Liver (tissue), 9 donors: ENCODE data around the gene LRMDA. TPM values are rescaled to one million over a fixed set of nuclear protein-coding genes. Genes with fewer than 3 reads are reported as not detected.

Experiments
- DNase-seq: peaks from one replicate; pipeline ENCODE4 v3.0.0-alpha.2; 2017; ENCODE audit warnings: low spot score
- H3K27ac ChIP-seq, 2 donors: one replicate each; pipeline ENCODE4 v1.7.0; 2013; ENCODE audit warnings: inconsistent platforms in 2 of 2, low read length in 2 of 2, control low read depth in 1 of 2, low read depth in 1 of 2, mild to moderate bottlenecking in 1 of 2
- H3K27me3 ChIP-seq, 4 donors: one replicate each; pipeline versions ENCODE4 v1.6.1 to v1.7.0; 2013; ENCODE audit warnings: low read length in 3 of 4, inconsistent platforms in 1 of 4, mild to moderate bottlenecking in 1 of 4, moderate library complexity in 1 of 4; ENCODE audit not compliant: control insufficient read depth in 4 of 4, insufficient read depth in 4 of 4
- H3K36me3 ChIP-seq, 4 donors: one replicate each; pipeline versions ENCODE4 v1.6.1 to v1.7.0; 2013; ENCODE audit warnings: low read length in 3 of 4, mild to moderate bottlenecking in 3 of 4, low read depth in 1 of 4, moderate library complexity in 1 of 4; ENCODE audit not compliant: control insufficient read depth in 4 of 4, insufficient read depth in 3 of 4
- H3K4me1 ChIP-seq, 4 donors: one replicate each; pipeline versions ENCODE4 v1.6.1 to v1.7.0; 2013; ENCODE audit warnings: low read length in 3 of 4, mild to moderate bottlenecking in 3 of 4, moderate library complexity in 1 of 4; ENCODE audit not compliant: control insufficient read depth in 4 of 4, insufficient read depth in 4 of 4
- H3K4me3 ChIP-seq, 3 donors: one replicate each; pipeline versions ENCODE4 v1.6.1 to v1.7.0; 2013; ENCODE audit warnings: low read length in 3 of 3, control low read depth in 1 of 3, low read depth in 1 of 3, mild to moderate bottlenecking in 1 of 3
- H3K9ac ChIP-seq, 2 donors: one replicate each; pipeline ENCODE4 v1.7.0; 2013; ENCODE audit warnings: low read length in 2 of 2, mild to moderate bottlenecking in 2 of 2, moderate library complexity in 2 of 2, control low read depth in 1 of 2, low read depth in 1 of 2
- H3K9me3 ChIP-seq, 4 donors: one replicate each; pipeline versions ENCODE4 v1.6.1 to v1.7.0; 2013; ENCODE audit warnings: low read length in 3 of 4; ENCODE audit not compliant: control insufficient read depth in 4 of 4
- EGR1 ChIP-seq, 2 donors: IDR thresholded peaks; 2 replicates each; pipeline ENCODE4 v1.6.1; 2016 to 2018; ENCODE audit warnings: antibody characterized with exemption in 2 of 2, low read depth in 2 of 2
- GABPA ChIP-seq, 2 donors: IDR thresholded peaks in 1 of 2; conservative IDR thresholded peaks in 1 of 2; 2 replicates each; pipeline ENCODE4 v1.6.1; 2016; ENCODE audit warnings: antibody characterized with exemption in 2 of 2, mild to moderate bottlenecking in 1 of 2, moderate library complexity in 1 of 2
- HNF4A ChIP-seq, 2 donors: conservative IDR thresholded peaks; 2 replicates each; pipeline ENCODE4 v1.6.1; 2016; ENCODE audit warnings: antibody characterized with exemption in 2 of 2, mild to moderate bottlenecking in 2 of 2
- HNF4G ChIP-seq: IDR thresholded peaks from 2 replicates; pipeline ENCODE4 v1.6.1; 2016; ENCODE audit warnings: antibody characterized with exemption
- JUND ChIP-seq, 2 donors: IDR thresholded peaks; 2 replicates each; pipeline ENCODE4 v1.6.1; 2016; ENCODE audit warnings: antibody characterized with exemption in 2 of 2
- NR2F2 ChIP-seq: IDR thresholded peaks from 2 replicates; pipeline ENCODE4 v1.6.1; 2016; ENCODE audit warnings: antibody characterized with exemption
- RAD21 ChIP-seq, 2 donors: IDR thresholded peaks; 2 replicates each; pipeline ENCODE4 v1.6.1; 2016; ENCODE audit warnings: antibody characterized with exemption in 2 of 2, mild to moderate bottlenecking in 2 of 2
- RXRA ChIP-seq, 2 donors: IDR thresholded peaks; 2 replicates each; pipeline ENCODE4 v1.6.1; 2017 to 2018; ENCODE audit warnings: antibody characterized with exemption in 2 of 2, mild to moderate bottlenecking in 1 of 2
- SP1 ChIP-seq: IDR thresholded peaks from 2 replicates; pipeline ENCODE4 v1.6.1; 2018; ENCODE audit warnings: antibody characterized with exemption, mild to moderate bottlenecking
- TAF1 ChIP-seq: conservative IDR thresholded peaks from 2 replicates; pipeline ENCODE4 v1.6.1; 2016; ENCODE audit warnings: antibody characterized with exemption, mild to moderate bottlenecking
- YY1 ChIP-seq: IDR thresholded peaks from 2 replicates; pipeline ENCODE4 v1.6.1; 2016; ENCODE audit warnings: antibody characterized with exemption, mild to moderate bottlenecking
- WGBS: extraction: QIAGEN DNeasy Blood & Tissue Kit; methylation state at CpG from one replicate; pipeline ENCODE4 v1.1.7; 2013; 5-methylcytosine and 5-hydroxymethylcytosine counted together
- polyA plus RNA-seq, 2 donors: library from polyadenylated mRNA; stranded (reverse) in 1 of 2; unstranded in 1 of 2; fragments of 200-250 nt in 1 of 2; fragments of >200 nt in 1 of 2; fragmentation: Nextera tagmentation in 1 of 2; extraction: Ambion mirVana in 1 of 2; gene quantifications; one replicate each; pipeline versions ENCODE4 v1.2.1 to v1.2.3, GENCODE V29; 2013 to 2015
- total RNA-seq, 2 donors: library from RNA; depleted of rRNA; stranded (reverse); fragments of >200 nt; gene quantifications; one replicate each; pipeline ENCODE4 v1.2.3, GENCODE V29; 2014
- TF ChIP-seq, protein P1 (sequence below): IDR thresholded peaks from 2 replicates; pipeline ENCODE4 v1.6.1; 2016; ENCODE audit warnings: antibody characterized with exemption
- TF ChIP-seq, protein P2 (sequence below): fragments of 150-350 bp; IDR thresholded peaks from 2 replicates; pipeline ENCODE4 v1.5.1; 2017; ENCODE audit warnings: improper control_type of control experiment, low read depth, low read length; ENCODE audit not compliant: missing input control
- TF ChIP-seq, protein P3 (sequence below): IDR thresholded peaks from 2 replicates; pipeline ENCODE4 v1.6.1; 2016; ENCODE audit warnings: antibody characterized with exemption, mild to moderate bottlenecking
- donor health status: healthy.
- donor health status: healthy.
- donor health status: healthy.
- donor health status: healthy.
- donor health status: healthy.

Gene LRMDA
- total and polyA plus RNA-seq, 4 donors: 7.9 to 15.8 (median 11.3) TPM

DNA sequence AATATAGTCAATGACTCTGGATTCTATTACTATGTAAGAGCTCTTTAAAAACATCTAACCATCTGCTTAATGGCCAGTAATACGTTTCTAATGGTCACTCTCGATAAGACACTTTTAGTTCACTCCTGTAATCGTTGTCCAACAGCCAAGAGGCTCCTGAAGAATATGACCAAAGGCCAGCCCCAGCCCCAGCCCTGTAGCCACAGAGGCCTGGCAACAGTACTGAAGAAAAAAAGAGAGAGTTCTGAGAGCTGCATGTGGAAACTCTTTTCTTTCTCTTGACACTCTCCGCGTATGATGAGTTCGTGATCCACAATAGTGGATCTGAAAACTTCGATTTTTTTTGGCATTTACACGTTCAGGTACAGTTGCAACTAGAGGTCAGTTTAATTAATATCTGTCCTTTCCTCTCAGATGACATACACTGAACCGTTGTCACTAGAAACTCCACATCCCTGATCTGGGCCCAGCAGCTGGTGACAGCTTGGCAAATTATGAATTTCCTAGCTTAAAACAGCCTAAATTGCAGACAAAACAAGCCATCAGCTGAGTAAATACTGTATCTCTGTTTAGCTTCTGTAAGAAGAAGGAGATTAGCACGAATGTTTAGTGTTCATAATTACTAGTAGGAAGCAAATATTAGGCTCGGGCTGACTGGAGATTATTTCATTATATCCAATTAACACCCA, 456.7 kb downstream of the LRMDA start:
- no peaks in the 10 kb centered on the region for H3K4me1 ChIP-seq
- DNase-seq: no peak
- no peaks in the 10 kb centered on the region for H3K9me3 ChIP-seq
- no peaks in the 10 kb centered on the region for H3K27me3 ChIP-seq
- no peak overlapping the region for H3K27ac ChIP-seq
- no peak overlapping the region for H3K9ac ChIP-seq
- no peak for TF ChIP-seq HNF4G
- TF ChIP-seq TAF1: no peak
- TF ChIP-seq, protein P1, sequence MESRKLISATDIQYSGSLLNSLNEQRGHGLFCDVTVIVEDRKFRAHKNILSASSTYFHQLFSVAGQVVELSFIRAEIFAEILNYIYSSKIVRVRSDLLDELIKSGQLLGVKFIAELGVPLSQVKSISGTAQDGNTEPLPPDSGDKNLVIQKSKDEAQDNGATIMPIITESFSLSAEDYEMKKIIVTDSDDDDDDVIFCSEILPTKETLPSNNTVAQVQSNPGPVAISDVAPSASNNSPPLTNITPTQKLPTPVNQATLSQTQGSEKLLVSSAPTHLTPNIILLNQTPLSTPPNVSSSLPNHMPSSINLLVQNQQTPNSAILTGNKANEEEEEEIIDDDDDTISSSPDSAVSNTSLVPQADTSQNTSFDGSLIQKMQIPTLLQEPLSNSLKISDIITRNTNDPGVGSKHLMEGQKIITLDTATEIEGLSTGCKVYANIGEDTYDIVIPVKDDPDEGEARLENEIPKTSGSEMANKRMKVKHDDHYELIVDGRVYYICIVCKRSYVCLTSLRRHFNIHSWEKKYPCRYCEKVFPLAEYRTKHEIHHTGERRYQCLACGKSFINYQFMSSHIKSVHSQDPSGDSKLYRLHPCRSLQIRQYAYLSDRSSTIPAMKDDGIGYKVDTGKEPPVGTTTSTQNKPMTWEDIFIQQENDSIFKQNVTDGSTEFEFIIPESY: no peak
- TF ChIP-seq, protein P2, sequence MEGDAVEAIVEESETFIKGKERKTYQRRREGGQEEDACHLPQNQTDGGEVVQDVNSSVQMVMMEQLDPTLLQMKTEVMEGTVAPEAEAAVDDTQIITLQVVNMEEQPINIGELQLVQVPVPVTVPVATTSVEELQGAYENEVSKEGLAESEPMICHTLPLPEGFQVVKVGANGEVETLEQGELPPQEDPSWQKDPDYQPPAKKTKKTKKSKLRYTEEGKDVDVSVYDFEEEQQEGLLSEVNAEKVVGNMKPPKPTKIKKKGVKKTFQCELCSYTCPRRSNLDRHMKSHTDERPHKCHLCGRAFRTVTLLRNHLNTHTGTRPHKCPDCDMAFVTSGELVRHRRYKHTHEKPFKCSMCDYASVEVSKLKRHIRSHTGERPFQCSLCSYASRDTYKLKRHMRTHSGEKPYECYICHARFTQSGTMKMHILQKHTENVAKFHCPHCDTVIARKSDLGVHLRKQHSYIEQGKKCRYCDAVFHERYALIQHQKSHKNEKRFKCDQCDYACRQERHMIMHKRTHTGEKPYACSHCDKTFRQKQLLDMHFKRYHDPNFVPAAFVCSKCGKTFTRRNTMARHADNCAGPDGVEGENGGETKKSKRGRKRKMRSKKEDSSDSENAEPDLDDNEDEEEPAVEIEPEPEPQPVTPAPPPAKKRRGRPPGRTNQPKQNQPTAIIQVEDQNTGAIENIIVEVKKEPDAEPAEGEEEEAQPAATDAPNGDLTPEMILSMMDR: no peak
- TF ChIP-seq, protein P3, sequence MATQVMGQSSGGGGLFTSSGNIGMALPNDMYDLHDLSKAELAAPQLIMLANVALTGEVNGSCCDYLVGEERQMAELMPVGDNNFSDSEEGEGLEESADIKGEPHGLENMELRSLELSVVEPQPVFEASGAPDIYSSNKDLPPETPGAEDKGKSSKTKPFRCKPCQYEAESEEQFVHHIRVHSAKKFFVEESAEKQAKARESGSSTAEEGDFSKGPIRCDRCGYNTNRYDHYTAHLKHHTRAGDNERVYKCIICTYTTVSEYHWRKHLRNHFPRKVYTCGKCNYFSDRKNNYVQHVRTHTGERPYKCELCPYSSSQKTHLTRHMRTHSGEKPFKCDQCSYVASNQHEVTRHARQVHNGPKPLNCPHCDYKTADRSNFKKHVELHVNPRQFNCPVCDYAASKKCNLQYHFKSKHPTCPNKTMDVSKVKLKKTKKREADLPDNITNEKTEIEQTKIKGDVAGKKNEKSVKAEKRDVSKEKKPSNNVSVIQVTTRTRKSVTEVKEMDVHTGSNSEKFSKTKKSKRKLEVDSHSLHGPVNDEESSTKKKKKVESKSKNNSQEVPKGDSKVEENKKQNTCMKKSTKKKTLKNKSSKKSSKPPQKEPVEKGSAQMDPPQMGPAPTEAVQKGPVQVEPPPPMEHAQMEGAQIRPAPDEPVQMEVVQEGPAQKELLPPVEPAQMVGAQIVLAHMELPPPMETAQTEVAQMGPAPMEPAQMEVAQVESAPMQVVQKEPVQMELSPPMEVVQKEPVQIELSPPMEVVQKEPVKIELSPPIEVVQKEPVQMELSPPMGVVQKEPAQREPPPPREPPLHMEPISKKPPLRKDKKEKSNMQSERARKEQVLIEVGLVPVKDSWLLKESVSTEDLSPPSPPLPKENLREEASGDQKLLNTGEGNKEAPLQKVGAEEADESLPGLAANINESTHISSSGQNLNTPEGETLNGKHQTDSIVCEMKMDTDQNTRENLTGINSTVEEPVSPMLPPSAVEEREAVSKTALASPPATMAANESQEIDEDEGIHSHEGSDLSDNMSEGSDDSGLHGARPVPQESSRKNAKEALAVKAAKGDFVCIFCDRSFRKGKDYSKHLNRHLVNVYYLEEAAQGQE: no peak
- no peak for TF ChIP-seq SP1
- no peak for TF ChIP-seq YY1
- TF ChIP-seq RXRA (IDR thresholded peaks at IDR 0.05): no peak
- no peak for TF ChIP-seq EGR1 (IDR thresholded peaks at IDR 0.05; ENCODE audit: low read depth in 2 of 2)
- TF ChIP-seq NR2F2: no peak
- TF ChIP-seq GABPA (IDR thresholded peaks at IDR 0.05 in 1 of 2, conservative IDR thresholded peaks at IDR 0.05 in 1 of 2): no peak
- TF ChIP-seq RAD21 (IDR thresholded peaks at IDR 0.05): no peak
- 88% methylated on average over 11 of the region's 11 CpGs for WGBS
- no peaks in the 10 kb centered on the region for H3K36me3 ChIP-seq
- no peak overlapping the region for H3K4me3 ChIP-seq

DNA sequence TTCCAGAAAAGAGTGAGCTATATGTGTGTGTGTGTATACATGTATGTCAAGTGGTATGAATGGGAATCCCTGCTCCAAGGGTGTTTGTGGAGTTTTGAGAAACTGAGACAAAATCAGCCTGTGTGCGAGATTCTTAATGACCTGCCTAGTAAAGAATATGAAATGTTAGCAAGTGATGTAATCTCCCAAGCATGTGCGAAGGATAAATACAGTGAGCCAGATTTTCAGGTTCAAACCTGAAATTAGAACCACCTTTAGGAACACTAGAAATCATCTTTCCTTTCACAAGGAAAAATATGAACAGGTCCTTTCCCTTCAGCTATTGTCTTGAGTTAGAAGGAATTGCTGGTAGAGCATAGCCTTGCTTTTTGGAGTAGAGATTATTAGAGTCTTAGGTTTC, 457.6 kb downstream of the LRMDA start:
- no peak for TF ChIP-seq TAF1
- no peak for TF ChIP-seq RXRA (IDR thresholded peaks at IDR 0.05)
- TF ChIP-seq JUND (IDR thresholded peaks at IDR 0.05): no peak
- no peak for TF ChIP-seq GABPA (IDR thresholded peaks at IDR 0.05 in 1 of 2, conservative IDR thresholded peaks at IDR 0.05 in 1 of 2)
- TF ChIP-seq HNF4A (conservative IDR thresholded peaks at IDR 0.05): no peak
- TF ChIP-seq HNF4G: no peak
- no peak for TF ChIP-seq EGR1 (IDR thresholded peaks at IDR 0.05; ENCODE audit: low read depth in 2 of 2)
- DNase-seq: no peak
- H3K4me3 ChIP-seq: no peak overlapping the region
- no peaks in the 10 kb centered on the region for H3K4me1 ChIP-seq
- H3K9me3 ChIP-seq: no peaks in the 10 kb centered on the region
- WGBS: 98% methylated on average over 2 of the region's 2 CpGs
- H3K27ac ChIP-seq: no peak overlapping the region
- no peaks in the 10 kb centered on the region for H3K36me3 ChIP-seq
- no peaks in the 10 kb centered on the region for H3K27me3 ChIP-seq
- H3K9ac ChIP-seq: no peak overlapping the region
